NB4 (cell line): ENCODE data around the gene RFTN1.

Experiments used
- DNase-seq: peaks from one replicate; pipeline ENCODE4 v3.0.0; 2010; ENCODE audit warnings: low read depth
- H3K4me3 ChIP-seq: one replicate; pipeline ENCODE4 v1.5.1; 2011; ENCODE audit warnings: mild to moderate bottlenecking, low read depth, low read length, moderate library complexity
- MYC ChIP-seq: IDR thresholded peaks from 2 replicates; pipeline ENCODE4 v1.6.1; 2011; ENCODE audit warnings: low read depth, low read length
- POLR2A ChIP-seq: IDR thresholded peaks from 2 replicates; pipeline ENCODE4 v1.6.1; 2011; ENCODE audit warnings: mild to moderate bottlenecking; ENCODE audit not compliant: insufficient read length; ENCODE audit errors: extremely low read depth
- TF ChIP-seq, protein P1 (sequence below): IDR thresholded peaks from one replicate; pipeline ENCODE4 v1.5.1; 2012; ENCODE audit warnings: low read depth, low read length
- TF ChIP-seq, protein P2 (sequence below): IDR thresholded peaks from 2 replicates; pipeline ENCODE4 v1.6.1; 2011; ENCODE audit warnings: low read depth, low read length

Gene RFTN1

GRCh38 chr3:16347548-16347947, 166.0 kb downstream of the RFTN1 start:
- TF ChIP-seq, protein P1, sequence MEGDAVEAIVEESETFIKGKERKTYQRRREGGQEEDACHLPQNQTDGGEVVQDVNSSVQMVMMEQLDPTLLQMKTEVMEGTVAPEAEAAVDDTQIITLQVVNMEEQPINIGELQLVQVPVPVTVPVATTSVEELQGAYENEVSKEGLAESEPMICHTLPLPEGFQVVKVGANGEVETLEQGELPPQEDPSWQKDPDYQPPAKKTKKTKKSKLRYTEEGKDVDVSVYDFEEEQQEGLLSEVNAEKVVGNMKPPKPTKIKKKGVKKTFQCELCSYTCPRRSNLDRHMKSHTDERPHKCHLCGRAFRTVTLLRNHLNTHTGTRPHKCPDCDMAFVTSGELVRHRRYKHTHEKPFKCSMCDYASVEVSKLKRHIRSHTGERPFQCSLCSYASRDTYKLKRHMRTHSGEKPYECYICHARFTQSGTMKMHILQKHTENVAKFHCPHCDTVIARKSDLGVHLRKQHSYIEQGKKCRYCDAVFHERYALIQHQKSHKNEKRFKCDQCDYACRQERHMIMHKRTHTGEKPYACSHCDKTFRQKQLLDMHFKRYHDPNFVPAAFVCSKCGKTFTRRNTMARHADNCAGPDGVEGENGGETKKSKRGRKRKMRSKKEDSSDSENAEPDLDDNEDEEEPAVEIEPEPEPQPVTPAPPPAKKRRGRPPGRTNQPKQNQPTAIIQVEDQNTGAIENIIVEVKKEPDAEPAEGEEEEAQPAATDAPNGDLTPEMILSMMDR = no peak
- no peak for TF ChIP-seq POLR2A
- TF ChIP-seq, protein P2, sequence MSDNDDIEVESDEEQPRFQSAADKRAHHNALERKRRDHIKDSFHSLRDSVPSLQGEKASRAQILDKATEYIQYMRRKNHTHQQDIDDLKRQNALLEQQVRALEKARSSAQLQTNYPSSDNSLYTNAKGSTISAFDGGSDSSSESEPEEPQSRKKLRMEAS = no peak
- no peak for TF ChIP-seq MYC
- no peak for DNase-seq
- H3K4me3 ChIP-seq = no peak overlapping the region

DNA sequence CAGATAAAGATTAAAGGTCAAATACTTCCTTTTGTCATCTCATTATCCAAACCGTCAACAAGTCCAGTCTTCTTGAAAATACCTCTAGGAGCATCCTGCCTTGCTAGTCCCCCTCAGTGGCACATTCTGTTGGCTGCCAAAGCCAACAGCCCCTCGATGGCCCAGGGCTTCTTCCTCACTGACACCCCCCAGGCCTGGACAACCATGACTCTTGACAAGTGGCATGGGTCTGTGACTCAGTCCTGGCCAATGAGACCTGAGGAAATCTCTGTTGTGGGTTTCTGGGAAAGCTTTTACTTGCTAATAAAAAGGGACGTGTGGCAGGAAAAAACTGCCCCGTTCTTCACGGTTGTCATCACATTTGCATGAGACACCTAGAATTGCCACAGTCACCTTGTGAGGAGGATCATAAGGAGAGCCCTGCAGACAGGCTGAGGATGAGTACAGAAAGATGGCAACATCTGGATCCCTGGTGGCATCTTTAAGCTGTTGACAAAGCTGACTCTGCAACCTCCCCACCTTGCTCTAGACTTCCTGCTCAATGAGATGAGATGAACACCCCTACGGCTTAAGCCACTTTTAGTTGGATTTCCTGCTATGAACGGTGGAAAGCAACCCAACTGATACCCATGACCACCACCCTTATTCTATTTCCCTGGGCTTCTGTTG, 167.0 kb downstream of the RFTN1 start:
- no peak for TF ChIP-seq POLR2A
- TF ChIP-seq, protein P1 = no peak
- no peak for TF ChIP-seq MYC
- TF ChIP-seq, protein P2 = no peak
- H3K4me3 ChIP-seq = no peak overlapping the region
- no peak for DNase-seq

DNA sequence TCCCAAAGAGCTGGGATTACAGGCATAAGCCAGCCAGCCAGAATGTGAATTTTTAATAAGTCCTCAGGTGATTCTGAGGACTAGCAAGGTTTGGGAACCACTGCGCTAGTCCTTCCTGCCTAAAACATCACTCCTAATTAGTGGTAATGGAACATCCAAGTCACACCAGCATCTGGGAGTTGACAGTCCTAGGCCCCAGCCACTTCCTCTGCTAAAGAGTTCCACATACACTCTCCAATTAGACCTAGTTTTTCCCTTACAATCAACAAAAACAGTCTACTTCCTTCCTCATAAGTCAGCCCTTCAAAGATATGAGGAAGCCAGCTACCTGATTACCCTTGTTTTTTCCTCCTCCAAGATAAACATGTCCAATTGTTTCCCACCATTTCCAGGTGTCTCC, 170.4 kb downstream of the RFTN1 start:
- TF ChIP-seq, protein P1 = no peak
- TF ChIP-seq POLR2A = no peak
- no peak for TF ChIP-seq MYC
- no peak overlapping the region for H3K4me3 ChIP-seq
- no peak for DNase-seq

- no peak overlapping the region for H3K4me3 ChIP-seq
- peak; percentile 58 for DNase-seq
- TF ChIP-seq POLR2A = no peak
- TF ChIP-seq, protein P2 = peak; percentile 38; the same call in 1 of the 2 replicates
These were observed 174.5 kb downstream of the RFTN1 start for GRCh38 chr3:16338999-16339398.

DNA sequence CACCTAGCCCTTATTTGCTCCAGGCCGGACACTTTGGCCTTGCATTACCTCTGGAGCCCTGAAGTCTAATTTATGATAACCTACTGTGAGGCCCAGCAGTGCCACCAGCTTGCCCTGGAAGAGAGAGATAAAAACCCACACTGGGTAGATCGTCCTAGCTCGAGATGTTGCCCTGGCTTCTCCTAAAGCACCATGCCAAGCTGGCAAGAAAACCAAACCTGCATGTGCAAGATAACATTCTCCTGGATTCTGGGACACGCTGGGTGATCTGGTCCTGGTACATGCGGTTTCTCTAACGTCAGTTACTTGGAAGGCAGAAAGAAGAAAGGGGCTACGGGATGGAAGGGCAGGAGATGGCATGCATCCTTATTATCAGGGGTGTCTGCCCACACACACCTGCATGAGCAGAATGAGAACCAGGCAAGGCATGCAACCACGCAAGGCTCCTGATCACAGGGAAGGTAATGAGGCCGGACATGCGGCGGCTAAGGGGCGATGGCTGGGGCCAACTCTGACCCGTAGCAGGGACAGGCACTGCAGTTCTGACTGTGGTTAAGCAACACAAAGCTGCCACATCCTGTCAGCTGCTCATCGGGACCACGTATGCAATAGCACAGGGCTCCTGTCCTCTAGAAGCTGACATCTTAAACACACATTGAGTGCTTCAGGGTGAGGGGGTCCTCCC, 175.5 kb downstream of the RFTN1 start:
- peak; percentile 75 for DNase-seq
- H3K4me3 ChIP-seq = no peak overlapping the region
- TF ChIP-seq MYC (peak; percentile 75), POLR2A (no peak)
- TF ChIP-seq, protein P2 = peak; percentile 63

DNA sequence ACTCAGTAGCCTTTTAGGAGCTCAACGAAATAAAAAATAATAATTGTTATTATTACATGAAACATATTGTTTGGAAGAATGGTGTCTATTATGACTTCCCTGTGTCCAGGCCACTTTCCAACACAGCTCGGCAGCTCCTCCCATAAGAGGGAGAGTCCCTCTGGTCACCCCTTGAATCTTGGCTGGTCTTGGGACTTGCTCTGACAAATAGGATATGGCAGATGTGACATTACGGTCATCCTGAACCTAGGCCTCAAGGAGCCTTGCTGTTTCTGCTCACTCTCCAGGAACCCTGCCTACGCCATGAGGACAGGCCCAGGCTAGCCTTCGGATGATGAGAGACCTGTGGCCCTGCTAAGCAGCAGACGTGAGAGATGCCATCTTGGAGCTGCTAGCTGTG, 176.7 kb downstream of the RFTN1 start:
- no peak overlapping the region for H3K4me3 ChIP-seq
- no peak for DNase-seq
- TF ChIP-seq, protein P2 = no peak

DNA sequence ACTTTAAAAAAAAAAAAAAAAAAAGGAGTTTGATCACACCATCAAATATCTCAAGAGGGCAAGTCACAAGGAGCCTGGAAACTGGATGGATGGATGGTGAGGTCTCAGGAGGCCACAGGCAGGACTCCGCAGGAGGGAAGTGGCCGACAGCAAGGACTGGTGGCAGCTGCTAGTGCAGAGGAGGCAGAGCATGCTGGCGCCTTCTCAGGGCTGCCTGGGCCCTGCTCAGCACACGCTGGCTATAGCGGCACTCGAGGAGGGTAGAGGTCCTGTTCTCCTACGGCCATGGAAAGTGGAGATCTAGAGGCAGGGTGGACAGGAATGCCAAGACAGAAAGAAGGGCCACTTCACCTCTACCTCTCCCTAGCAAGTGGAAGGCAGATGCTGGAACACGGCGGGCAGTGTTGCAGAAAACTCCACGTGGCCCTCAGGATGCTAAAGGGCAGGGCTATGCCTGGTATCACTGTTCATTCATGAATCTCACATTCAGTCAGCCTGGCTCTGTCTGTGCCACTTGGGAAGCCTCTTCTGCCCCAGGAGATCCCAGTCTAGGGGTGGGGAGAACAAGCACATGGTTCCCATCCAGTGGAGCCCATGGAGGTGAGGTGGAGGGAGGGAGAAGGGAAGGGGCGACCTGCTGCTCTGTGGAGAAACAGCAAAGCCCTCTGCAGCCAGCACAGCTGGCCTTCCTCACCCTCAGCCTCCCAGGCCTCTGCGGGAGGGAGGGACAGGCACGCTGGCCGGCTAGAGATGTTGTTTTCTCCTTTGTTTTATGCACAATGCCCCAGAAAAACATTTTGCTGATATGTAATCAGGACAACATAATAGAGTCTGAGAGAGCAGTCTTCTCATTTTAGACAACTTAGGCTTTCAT, 177.5 kb downstream of the RFTN1 start:
- TF ChIP-seq, protein P1 = no peak
- TF ChIP-seq, protein P2 = 0 out of 2 replicates have a peak, but pooled peaks have one; percentile 4
- no peak for TF ChIP-seq MYC
- no peak for TF ChIP-seq POLR2A
- no peak overlapping the region for H3K4me3 ChIP-seq
- no peak for DNase-seq
